Gastrocnemius medialis (tissue), 4 donors: Measurements from ENCODE around the gene ORAI2.

Experiments used
- CTCF ChIP-seq, 5 experiments: fragments of 450-650 bp in 3 of 5; fragments of 200-600 bp in 2 of 5; sonication (generic) in 2 of 5; IDR thresholded peaks in 4 of 5; conservative IDR thresholded peaks in 1 of 5; 1 replicate in 4 of 5; 2 replicates in 1 of 5; pipeline ENCODE4 v1.5.1; 2016 to 2019; ENCODE audit warnings: antibody characterized with exemption in 5 of 5, mild to moderate bottlenecking in 3 of 5, moderate library complexity in 3 of 5
- POLR2A ChIP-seq, 2 donors: fragments of 450-650 bp; IDR thresholded peaks; one replicate each; pipeline ENCODE4 v1.6.1; 2017; ENCODE audit warnings: antibody characterized with exemption in 2 of 2, mild to moderate bottlenecking in 2 of 2, moderate library complexity in 2 of 2

- TF ChIP-seq POLR2A (IDR thresholded peaks at IDR 0.05) (no peak), CTCF (IDR thresholded peaks at IDR 0.05 in 4 of 5, conservative IDR thresholded peaks at IDR 0.05 in 1 of 5) (no peak)
Observed at GRCh38 chr7:102387064-102387463, 46.3 kb upstream of the ORAI2 start.
